ES-I3 (cell line): ENCODE data around the gene FAM43A.

Experiments
- H3K36me3 ChIP-seq: 2 replicates; pipeline ENCODE4 v1.6.1; 2013; ENCODE audit warnings: mild to moderate bottlenecking, low read length, control low read depth, moderate library complexity; ENCODE audit not compliant: insufficient read depth
- H3K4me1 ChIP-seq: 2 replicates; pipeline ENCODE4 v1.6.1; 2013; ENCODE audit warnings: mild to moderate bottlenecking, control low read depth, low read length; ENCODE audit not compliant: insufficient read depth
- H3K9ac ChIP-seq: 2 replicates; pipeline ENCODE4 v1.6.1; 2013; ENCODE audit warnings: low read depth, mild to moderate bottlenecking, low read length, moderate library complexity
- H3K9me3 ChIP-seq: 2 replicates; pipeline ENCODE4 v1.6.1; 2013; ENCODE audit warnings: mild to moderate bottlenecking, low read length, moderate library complexity; ENCODE audit not compliant: control insufficient read depth, insufficient read depth

FAM43A gene

GRCh38 chr3:194685065-194685717 is 492 bp upstream of the FAM43A start:
- Histone ChIP-seq H3K9me3 (no peaks in the 10 kb centered on the region), H3K9ac (peak overlapping the region; percentile 74; the same call in 1 of the 2 replicates), H3K36me3 (no peaks in the 10 kb centered on the region), H3K4me1 (peaks cover 12% of the 10 kb centered on the region)

GRCh38 chr3:194686414-194686815 is 732 bp downstream of the FAM43A start:
- Histone ChIP-seq H3K36me3 (no peaks in the 10 kb centered on the region), H3K9ac (peak overlapping the region; percentile 74; the same call in 1 of the 2 replicates), H3K4me1 (peaks cover 15% of the 10 kb centered on the region), H3K9me3 (no peaks in the 10 kb centered on the region)

- peaks cover 15% of the 10 kb centered on the region for H3K4me1 ChIP-seq
- peak overlapping the region; percentile 74 for H3K9ac ChIP-seq
- no peaks in the 10 kb centered on the region for H3K9me3 ChIP-seq
- no peaks in the 10 kb centered on the region for H3K36me3 ChIP-seq
These were observed 1.3 kb downstream of the FAM43A start for GRCh38 chr3:194686816-194687637.

- H3K4me1 ChIP-seq = peaks cover 15% of the 10 kb centered on the region
- H3K9ac ChIP-seq = peak overlapping the region; percentile 74
- H3K36me3 ChIP-seq = no peaks in the 10 kb centered on the region
- H3K9me3 ChIP-seq = no peaks in the 10 kb centered on the region
These were observed 2.0 kb downstream of the FAM43A start for GRCh38 chr3:194687638-194688199.

- Histone ChIP-seq H3K9ac (peak overlapping the region; percentile 74), H3K36me3 (no peaks in the 10 kb centered on the region), H3K9me3 (no peaks in the 10 kb centered on the region), H3K4me1 (peaks cover 15% of the 10 kb centered on the region)
These were observed 2.6 kb downstream of the FAM43A start for GRCh38 chr3:194688200-194688740.

GRCh38 chr3:194688946-194689345 is 3.3 kb downstream of the FAM43A start:
- Histone ChIP-seq H3K4me1 (peaks cover 15% of the 10 kb centered on the region), H3K9ac (peak overlapping the region; percentile 74; the same call in 1 of the 2 replicates), H3K36me3 (no peaks in the 10 kb centered on the region), H3K9me3 (no peaks in the 10 kb centered on the region)

- H3K4me1 ChIP-seq = peaks cover 15% of the 10 kb centered on the region
- no peaks in the 10 kb centered on the region for H3K9me3 ChIP-seq
- no peak overlapping the region; the same call in 1 of the 2 replicates for H3K9ac ChIP-seq
- H3K36me3 ChIP-seq = no peaks in the 10 kb centered on the region
These were observed 3.8 kb downstream of the FAM43A start for GRCh38 chr3:194689493-194689944.

- H3K9me3 ChIP-seq = no peaks in the 10 kb centered on the region
- H3K36me3 ChIP-seq = no peaks in the 10 kb centered on the region
- peaks cover 15% of the 10 kb centered on the region for H3K4me1 ChIP-seq
- H3K9ac ChIP-seq = no peak overlapping the region
These were observed 5.1 kb downstream of the FAM43A start for GRCh38 chr3:194690501-194691372.

- Histone ChIP-seq H3K36me3 (no peaks in the 10 kb centered on the region), H3K9me3 (no peaks in the 10 kb centered on the region), H3K4me1 (peaks cover 15% of the 10 kb centered on the region), H3K9ac (no peak overlapping the region)
These were observed 6.0 kb downstream of the FAM43A start for GRCh38 chr3:194691481-194692283.

GRCh38 chr3:194696702-194697101 is 11.0 kb downstream of the FAM43A start:
- Histone ChIP-seq H3K9ac (no peak overlapping the region), H3K4me1 (no peaks in the 10 kb centered on the region), H3K9me3 (no peaks in the 10 kb centered on the region), H3K36me3 (no peaks in the 10 kb centered on the region)

- H3K9ac ChIP-seq = no peak overlapping the region
- no peaks in the 10 kb centered on the region for H3K9me3 ChIP-seq
- H3K36me3 ChIP-seq = no peaks in the 10 kb centered on the region
These were observed 16.9 kb downstream of the FAM43A start for GRCh38 chr3:194702545-194702944.

GRCh38 chr3:194705227-194705626 is 19.5 kb downstream of the FAM43A start:
- Histone ChIP-seq H3K9me3 (no peaks in the 10 kb centered on the region), H3K36me3 (no peaks in the 10 kb centered on the region), H3K9ac (no peak overlapping the region), H3K4me1 (peaks cover 12% of the 10 kb centered on the region; the same call in 1 of the 2 replicates)

More at GRCh38 chr3:194702545-194702944, 16.9 kb downstream of the FAM43A start:
- peaks cover 12% of the 10 kb centered on the region; the same call in 1 of the 2 replicates for H3K4me1 ChIP-seq

- no peaks in the 10 kb centered on the region for H3K9me3 ChIP-seq
- H3K4me1 ChIP-seq = peaks cover 12% of the 10 kb centered on the region; the same call in 1 of the 2 replicates
- H3K9ac ChIP-seq = no peak overlapping the region
- no peaks in the 10 kb centered on the region for H3K36me3 ChIP-seq
These were observed 20.1 kb downstream of the FAM43A start for GRCh38 chr3:194705761-194706160.
